Right ventricle myocardium inferior (tissue), 1 donor: ENCODE results near the gene CCK. TPM values are rescaled to one million over a fixed set of nuclear protein-coding genes. Genes with fewer than 3 reads are reported as not detected.

Experiments
- ATAC-seq: fragments of 200-7000 bp; cut with Tn5 transposase; one replicate; pipeline ENCODE4 v1.9.1; 2020; ENCODE audit warnings: mild to moderate bottlenecking, moderate library complexity
- DNase-seq: peaks from one replicate; pipeline ENCODE4 v3.0.0; 2021; ENCODE audit errors: missing footprints
- intact Hi-C: fragments of 100-400 bp; cut with DNase I; formaldehyde crosslinking; loops from one replicate; pipeline ENCODE4 v1.11.0; 2022
- total RNA-seq: library from RNA; stranded (reverse); fragmentation: NEBNext Ultra II Directional; extraction: Animal tissue kit (Norgen Biotek cat#: 25700); gene quantifications from one replicate; pipeline ENCODE4 v1.2.1, GENCODE V29; 2021
- donor health status: DM: no; HTN: yes; CAD: no; lungs with severe emphysema.

Gene CCK
- total RNA-seq, 1 donor from 2014 or later = not detected

DNA sequence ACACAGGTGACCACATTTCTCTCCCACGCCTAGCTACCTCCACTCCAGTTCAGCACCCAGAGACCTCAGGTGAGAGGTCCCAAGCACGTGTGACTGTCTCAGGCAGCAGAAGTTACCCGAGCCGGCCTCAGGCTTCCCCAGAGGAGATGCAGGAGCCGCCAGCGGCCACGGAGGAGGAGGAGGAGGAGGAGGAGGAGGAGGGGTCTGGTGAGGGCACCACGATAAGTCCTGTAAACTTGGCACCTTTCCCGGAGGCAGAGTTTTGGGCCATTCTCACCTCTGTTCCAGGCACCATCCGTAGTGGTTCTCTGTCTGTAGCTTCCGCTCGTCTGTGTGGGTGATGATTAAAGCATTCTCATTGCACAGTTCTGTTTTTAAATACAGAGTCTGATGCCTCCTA, 56.1 kb downstream of the CCK start:
- no peak for DNase-seq
- ATAC-seq = no peak
- intact Hi-C loops = no loop called here

Other genes with a start within 250 kb of the CCK start
- 267 TPM for gene TRAK1, start 174.8 kb downstream of the CCK start, total RNA-seq
- not detected for gene LYZL4, start 144.4 kb upstream of the CCK start, total RNA-seq
- 2.1 TPM for gene VIPR1, start 236.5 kb upstream of the CCK start, total RNA-seq